ENCODE data around the gene CD58.
"Not testable (repeated sequence)": the region's sequence is repeated elsewhere in the genome, so short reads cannot be mapped to it uniquely, and the experiment has no call there.

Gene CD58

GRCh38 chr1:116591951-116592605, 21.3 kb upstream of the CD58 start:
- not testable (repeated sequence) for DNase-seq (ENCODE audit: low read depth)

GRCh38 chr1:116591006-116591950, 20.5 kb upstream of the CD58 start:
- DNase-seq (ENCODE audit: low read depth), result not testable (repeated sequence)

GRCh38 chr1:116590359-116591005, 19.7 kb upstream of the CD58 start:
- not testable (repeated sequence) for DNase-seq (ENCODE audit: low read depth)

- DNase-seq (ENCODE audit: low read depth), result not testable (repeated sequence)
Observed at GRCh38 chr1:116589101-116589735, 18.4 kb upstream of the CD58 start.

- no peak for DNase-seq (ENCODE audit: low read depth)
Observed at GRCh38 chr1:116587501-116588227, 16.8 kb upstream of the CD58 start.

GRCh38 chr1:116586741-116587143, 15.9 kb upstream of the CD58 start:
- DNase-seq (ENCODE audit: low read depth), result peak; percentile 68

- no peak for DNase-seq (ENCODE audit: low read depth)
Observed at GRCh38 chr1:116585886-116586285, 15.1 kb upstream of the CD58 start.

GRCh38 chr1:116581323-116581885, 10.6 kb upstream of the CD58 start:
- no peak for DNase-seq (ENCODE audit: low read depth)

GRCh38 chr1:116580446-116581322, 9.9 kb upstream of the CD58 start:
- no peak for DNase-seq (ENCODE audit: low read depth)

GRCh38 chr1:116579259-116579875, 8.5 kb upstream of the CD58 start:
- DNase-seq (ENCODE audit: low read depth), result no peak

GRCh38 chr1:116578581-116578980, 7.8 kb upstream of the CD58 start:
- no peak for DNase-seq (ENCODE audit: low read depth)

GRCh38 chr1:116577759-116578314, 7.0 kb upstream of the CD58 start:
- no peak for DNase-seq (ENCODE audit: low read depth)

GRCh38 chr1:116574581-116575291, 3.9 kb upstream of the CD58 start:
- peak; percentile 51 for DNase-seq (ENCODE audit: low read depth)

GRCh38 chr1:116573431-116574095, 2.7 kb upstream of the CD58 start:
- DNase-seq (ENCODE audit: low read depth), result no peak

- no peak for DNase-seq (ENCODE audit: low read depth)
Observed at GRCh38 chr1:116572771-116573430, 2.1 kb upstream of the CD58 start.

- DNase-seq (ENCODE audit: low read depth), result no peak
Observed at GRCh38 chr1:116572099-116572498, 1.3 kb upstream of the CD58 start.

- DNase-seq (ENCODE audit: low read depth), result no peak
Observed at GRCh38 chr1:116571215-116571919, 541 bp upstream of the CD58 start.
